Large intestine (tissue), 3 donors: Measurements from ENCODE around the gene DLGAP3. TPM values are rescaled to one million over a fixed set of nuclear protein-coding genes. Genes with fewer than 3 reads are reported as not detected.

Experiments
- DNase-seq, 2 donors: peaks; one replicate each; pipeline versions ENCODE4 v3.0.0 to v3.0.0-alpha.2; 2013
- H3K27ac ChIP-seq: one replicate; pipeline ENCODE4 v1.5.1; 2013; ENCODE audit warnings: low read length
- H3K27me3 ChIP-seq: 2 replicates; pipeline ENCODE4 v1.6.1; 2013; ENCODE audit warnings: low read length; ENCODE audit not compliant: control insufficient read depth, insufficient read depth
- H3K36me3 ChIP-seq: 2 replicates; pipeline ENCODE4 v1.6.1; 2013; ENCODE audit warnings: low read length; ENCODE audit not compliant: control insufficient read depth, insufficient read depth
- H3K4me1 ChIP-seq: one replicate; pipeline ENCODE4 v1.6.1; 2013; ENCODE audit warnings: low read length; ENCODE audit not compliant: control insufficient read depth, insufficient read depth
- H3K4me3 ChIP-seq: one replicate; pipeline ENCODE4 v1.5.1; 2013; ENCODE audit warnings: low read length
- H3K9me3 ChIP-seq: one replicate; pipeline ENCODE4 v1.6.1; 2013; ENCODE audit warnings: mild to moderate bottlenecking, low read depth, low read length, moderate library complexity; ENCODE audit not compliant: control insufficient read depth
- WGBS: methylation state at CpG from one replicate; pipeline ENCODE4 v1.1.5; 2013; ENCODE audit warnings: low lambda C conversion rate; ENCODE audit not compliant: insufficient coverage; 5-methylcytosine and 5-hydroxymethylcytosine counted together
- polyA plus RNA-seq: library from polyadenylated mRNA; unstranded; fragments of 120-200 nt; gene quantifications from one replicate; pipeline ENCODE4 v1.2.1, GENCODE V29; 2013

The DLGAP3 gene
- polyA plus RNA-seq, 1 donor: 0.42 TPM

DNA sequence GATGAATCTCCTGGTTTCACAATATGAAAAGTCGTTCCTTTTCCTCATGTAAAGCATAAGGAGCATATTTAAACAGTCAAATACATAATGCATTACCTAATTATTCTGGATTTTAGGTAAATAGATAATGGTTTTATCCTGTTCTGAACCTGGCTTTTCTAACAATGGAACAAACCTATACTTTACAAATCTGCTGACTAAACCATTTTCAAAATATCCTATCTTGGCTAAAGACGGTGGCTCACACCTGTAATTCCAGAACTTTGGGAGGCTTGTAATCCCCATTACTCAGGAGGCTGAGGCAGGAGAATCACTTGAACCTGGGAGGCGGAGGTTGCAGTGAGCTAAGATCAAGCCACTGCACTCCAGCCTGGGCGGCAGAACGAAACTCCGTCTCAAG lies 72.8 kb downstream of the DLGAP3 start:
- H3K4me1 ChIP-seq: peaks cover 6% of the 10 kb centered on the region
- DNase-seq: no peak
- no peaks in the 10 kb centered on the region for H3K9me3 ChIP-seq
- no peaks in the 10 kb centered on the region for H3K27me3 ChIP-seq
- H3K4me3 ChIP-seq: no peak overlapping the region
- no peak overlapping the region for H3K27ac ChIP-seq
- no CpG with 5 or more reads among the region's 6 CpGs for WGBS
- peaks cover 27% of the 10 kb centered on the region for H3K36me3 ChIP-seq

DNA sequence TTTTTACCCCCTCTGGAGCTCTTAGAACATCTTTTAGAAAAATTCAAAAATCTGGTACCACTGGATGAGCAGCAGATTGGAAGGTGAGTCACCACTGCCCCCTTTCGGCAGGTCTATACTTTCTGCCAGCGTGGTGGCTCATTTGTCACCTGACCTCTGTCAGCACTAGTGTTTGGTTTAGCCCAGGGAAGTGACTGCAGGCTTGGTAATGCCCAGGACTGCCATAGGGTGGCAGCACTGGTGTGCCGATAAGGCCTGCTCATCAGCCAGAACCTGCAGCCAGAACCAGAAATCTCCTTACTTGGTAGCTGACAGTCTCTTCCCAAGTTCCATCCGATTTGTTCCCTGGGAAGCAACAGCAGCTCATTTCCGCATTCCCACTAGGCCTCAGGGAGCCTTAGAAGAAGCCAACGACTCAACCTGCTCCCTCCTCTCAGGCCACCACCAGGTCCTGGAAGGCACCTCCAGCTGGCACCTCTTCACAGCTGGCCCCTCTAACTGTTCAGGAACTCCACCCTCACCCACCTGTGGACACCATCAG lies 76.7 kb downstream of the DLGAP3 start:
- Histone ChIP-seq H3K4me1 (no peaks in the 10 kb centered on the region), H3K4me3 (no peak overlapping the region), H3K27me3 (no peaks in the 10 kb centered on the region), H3K27ac (no peak overlapping the region), H3K9me3 (no peaks in the 10 kb centered on the region), H3K36me3 (peaks cover 33% of the 10 kb centered on the region)
- peak; percentile 90 to 92 for DNase-seq
- no CpG with 5 or more reads among the region's 6 CpGs for WGBS

DNA sequence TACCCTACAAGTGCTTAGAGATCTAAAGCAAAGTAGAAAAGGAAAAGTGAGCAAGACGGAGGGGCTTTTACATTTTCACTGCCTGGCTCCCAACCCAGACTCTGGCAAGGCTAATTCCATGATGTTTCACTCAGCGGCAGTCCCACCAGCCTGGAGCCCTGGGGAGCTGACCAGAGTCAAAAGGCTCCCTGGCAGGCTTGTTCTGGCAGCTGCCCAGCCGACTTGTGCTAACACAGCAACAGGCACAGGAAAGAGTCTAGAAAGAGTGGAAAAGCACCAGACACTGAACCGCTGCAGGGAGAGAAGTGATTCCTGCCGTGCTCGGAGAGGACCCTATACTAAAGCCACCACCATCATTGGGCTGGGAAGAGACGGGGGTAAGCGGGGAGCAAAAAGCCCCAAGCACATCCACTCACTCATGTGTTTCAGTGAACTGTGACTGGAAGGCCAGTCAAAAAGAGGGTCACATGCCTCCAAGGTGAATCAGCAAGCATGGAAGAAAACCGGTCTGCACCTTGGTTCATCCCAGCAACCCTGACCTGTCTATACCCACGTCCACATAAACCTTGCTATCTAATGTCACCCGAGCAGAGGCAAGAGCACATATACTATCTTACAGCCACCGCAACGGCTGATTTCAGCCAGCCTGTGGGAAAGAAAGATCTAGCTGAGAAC lies 77.9 kb downstream of the DLGAP3 start:
- peaks cover 6% of the 10 kb centered on the region for H3K4me1 ChIP-seq
- WGBS: no CpG with 5 or more reads among the region's 13 CpGs
- no peaks in the 10 kb centered on the region for H3K27me3 ChIP-seq
- no peak overlapping the region for H3K27ac ChIP-seq
- H3K36me3 ChIP-seq: peaks cover 35% of the 10 kb centered on the region
- no peaks in the 10 kb centered on the region for H3K9me3 ChIP-seq
- H3K4me3 ChIP-seq: no peak overlapping the region
- no peak for DNase-seq

DNA sequence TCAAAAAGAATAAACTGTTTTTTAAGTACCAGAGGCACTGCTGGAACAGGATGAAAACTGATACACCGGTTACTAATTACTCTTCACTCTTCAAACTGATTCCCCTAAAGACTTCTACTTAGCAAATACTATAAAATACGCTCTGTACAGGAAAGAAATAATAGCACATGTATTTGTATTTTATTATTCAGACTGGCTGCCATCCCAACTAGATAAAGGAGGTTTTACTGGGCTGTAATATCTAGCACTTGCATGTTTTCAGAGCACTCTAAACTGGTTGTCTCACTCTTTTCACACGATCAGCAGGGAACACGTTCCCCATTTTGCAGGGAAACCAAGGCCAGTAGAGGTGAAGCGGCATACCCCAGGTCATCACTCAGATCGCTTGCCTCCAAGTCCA lies 79.1 kb downstream of the DLGAP3 start:
- Histone ChIP-seq H3K4me3 (no peak overlapping the region), H3K9me3 (no peaks in the 10 kb centered on the region), H3K27me3 (no peaks in the 10 kb centered on the region), H3K27ac (no peak overlapping the region), H3K36me3 (peaks cover 27% of the 10 kb centered on the region), H3K4me1 (peaks cover 6% of the 10 kb centered on the region)
- WGBS: 90% methylated on average over 2 of the region's 6 CpGs
- DNase-seq: no peak

DNA sequence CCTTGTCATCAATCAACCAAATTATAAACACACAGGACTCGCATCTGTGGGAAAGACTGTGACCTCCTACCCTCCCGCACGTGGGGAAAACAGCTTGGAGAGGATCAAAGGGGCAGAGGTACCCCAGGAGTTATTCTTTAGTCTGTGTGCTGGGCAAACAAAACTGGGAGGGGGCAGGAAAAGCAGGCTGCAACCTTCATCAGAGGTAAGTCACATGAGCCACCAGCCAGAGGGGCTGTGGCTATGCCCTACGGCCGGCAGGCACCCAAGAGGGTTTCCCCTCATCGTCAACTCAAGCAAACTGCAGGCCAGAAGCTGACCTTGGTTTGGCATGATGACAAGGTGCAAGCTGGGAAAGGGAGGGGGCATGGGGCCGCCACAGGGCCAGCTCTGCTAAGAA lies 82.4 kb downstream of the DLGAP3 start:
- H3K4me3 ChIP-seq: no peak overlapping the region
- no peak overlapping the region for H3K27ac ChIP-seq
- H3K36me3 ChIP-seq: peaks cover 10% of the 10 kb centered on the region
- no peaks in the 10 kb centered on the region for H3K27me3 ChIP-seq
- DNase-seq: no peak
- H3K4me1 ChIP-seq: peaks cover 16% of the 10 kb centered on the region
- WGBS: no CpG with 5 or more reads among the region's 7 CpGs
- H3K9me3 ChIP-seq: no peaks in the 10 kb centered on the region

DNA sequence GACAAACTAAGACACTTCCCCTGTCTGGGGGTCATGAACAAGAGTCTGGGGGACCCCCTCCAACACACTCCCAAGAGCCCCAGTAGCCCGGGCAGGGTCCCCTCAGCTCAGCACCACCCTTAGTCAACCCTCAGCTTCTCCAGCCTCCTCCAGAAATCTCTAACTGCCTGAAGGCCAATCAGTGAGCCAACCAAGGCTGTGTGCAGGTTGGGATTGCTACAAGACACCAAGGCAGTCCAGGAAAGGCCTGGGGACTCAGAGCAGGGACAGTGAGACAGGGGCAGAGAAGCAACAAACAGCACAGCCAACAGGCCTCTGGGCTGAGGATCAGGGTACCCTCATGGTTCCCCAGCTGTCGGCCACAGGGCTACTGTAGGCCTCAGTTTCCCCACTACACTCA lies 83.2 kb downstream of the DLGAP3 start:
- Histone ChIP-seq H3K36me3 (peaks cover 4% of the 10 kb centered on the region), H3K4me3 (no peak overlapping the region), H3K9me3 (no peaks in the 10 kb centered on the region), H3K4me1 (peaks cover 16% of the 10 kb centered on the region), H3K27ac (no peak overlapping the region), H3K27me3 (no peaks in the 10 kb centered on the region)
- no peak for DNase-seq
- WGBS: no CpG with 5 or more reads among the region's 2 CpGs

DNA sequence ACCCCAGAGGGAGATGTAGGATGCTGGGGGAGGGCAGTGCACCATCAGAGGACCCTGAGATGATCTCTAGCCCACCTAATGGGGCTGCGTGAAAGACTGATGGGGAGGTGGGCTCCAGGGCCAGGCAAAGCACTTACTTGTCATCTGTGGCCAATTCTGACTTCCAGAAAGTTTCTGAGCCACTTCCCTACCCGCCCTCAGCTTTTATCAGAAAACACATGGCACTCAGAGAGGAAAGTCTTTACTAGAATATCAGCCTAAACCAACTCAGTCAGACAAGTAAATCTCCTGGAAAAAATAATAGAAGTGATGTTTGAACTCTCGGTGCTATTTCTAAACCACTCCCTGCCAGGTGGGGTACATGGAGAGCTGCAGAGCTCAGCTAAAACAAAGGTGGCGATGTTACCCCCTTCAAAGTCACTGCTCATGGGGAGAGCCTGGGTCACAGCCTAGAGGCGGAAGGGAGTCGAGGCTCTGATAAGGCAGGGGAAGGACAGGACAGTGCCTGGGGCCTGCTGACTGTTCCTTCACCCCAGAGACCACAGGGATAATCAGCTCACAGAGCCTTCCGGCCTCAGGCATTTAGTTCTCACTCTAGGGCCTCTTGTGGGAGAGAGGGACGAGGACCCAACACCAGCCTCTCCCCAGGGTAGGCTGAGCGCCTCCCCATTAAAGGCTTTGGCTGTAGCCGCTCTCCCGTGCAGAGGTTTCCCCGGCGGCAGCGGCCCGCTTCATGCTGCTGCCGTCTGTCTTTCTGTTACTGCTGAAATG lies 84.1 kb downstream of the DLGAP3 start:
- no CpG with 5 or more reads among the region's 16 CpGs for WGBS
- no peak for DNase-seq
- no peak overlapping the region for H3K27ac ChIP-seq

DNA sequence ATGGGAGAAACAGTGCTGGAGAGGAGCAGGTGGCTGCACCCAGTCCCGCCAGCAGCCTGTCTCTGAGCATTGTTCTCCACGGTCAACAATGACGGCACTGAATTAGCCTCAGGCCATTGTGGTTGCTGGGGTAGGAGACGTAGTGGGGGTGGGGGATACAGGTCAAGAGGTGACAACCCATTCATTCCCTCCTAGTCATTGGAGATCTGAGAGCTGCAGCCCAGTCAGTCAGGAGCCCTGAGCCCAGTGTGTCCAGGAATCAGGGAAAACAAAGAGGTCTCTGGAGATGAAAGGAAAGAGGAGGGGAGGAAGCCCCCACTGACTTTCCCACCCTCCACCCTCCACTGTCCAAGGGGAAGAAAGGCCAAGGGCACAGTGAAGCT lies 85.2 kb downstream of the DLGAP3 start:
- Histone ChIP-seq H3K4me1 (peaks cover 16% of the 10 kb centered on the region), H3K9me3 (no peaks in the 10 kb centered on the region), H3K36me3 (peaks cover 2% of the 10 kb centered on the region), H3K27ac (no peak overlapping the region), H3K27me3 (no peaks in the 10 kb centered on the region), H3K4me3 (no peak overlapping the region)
- no CpG with 5 or more reads among the region's 4 CpGs for WGBS
- no peak for DNase-seq

More for the DNA sequence above, 84.1 kb downstream of the DLGAP3 start:
- no peaks in the 10 kb centered on the region for H3K27me3 ChIP-seq
- H3K4me3 ChIP-seq: no peak overlapping the region
- H3K4me1 ChIP-seq: peaks cover 16% of the 10 kb centered on the region
- no peaks in the 10 kb centered on the region for H3K9me3 ChIP-seq
- peaks cover 2% of the 10 kb centered on the region for H3K36me3 ChIP-seq

DNA sequence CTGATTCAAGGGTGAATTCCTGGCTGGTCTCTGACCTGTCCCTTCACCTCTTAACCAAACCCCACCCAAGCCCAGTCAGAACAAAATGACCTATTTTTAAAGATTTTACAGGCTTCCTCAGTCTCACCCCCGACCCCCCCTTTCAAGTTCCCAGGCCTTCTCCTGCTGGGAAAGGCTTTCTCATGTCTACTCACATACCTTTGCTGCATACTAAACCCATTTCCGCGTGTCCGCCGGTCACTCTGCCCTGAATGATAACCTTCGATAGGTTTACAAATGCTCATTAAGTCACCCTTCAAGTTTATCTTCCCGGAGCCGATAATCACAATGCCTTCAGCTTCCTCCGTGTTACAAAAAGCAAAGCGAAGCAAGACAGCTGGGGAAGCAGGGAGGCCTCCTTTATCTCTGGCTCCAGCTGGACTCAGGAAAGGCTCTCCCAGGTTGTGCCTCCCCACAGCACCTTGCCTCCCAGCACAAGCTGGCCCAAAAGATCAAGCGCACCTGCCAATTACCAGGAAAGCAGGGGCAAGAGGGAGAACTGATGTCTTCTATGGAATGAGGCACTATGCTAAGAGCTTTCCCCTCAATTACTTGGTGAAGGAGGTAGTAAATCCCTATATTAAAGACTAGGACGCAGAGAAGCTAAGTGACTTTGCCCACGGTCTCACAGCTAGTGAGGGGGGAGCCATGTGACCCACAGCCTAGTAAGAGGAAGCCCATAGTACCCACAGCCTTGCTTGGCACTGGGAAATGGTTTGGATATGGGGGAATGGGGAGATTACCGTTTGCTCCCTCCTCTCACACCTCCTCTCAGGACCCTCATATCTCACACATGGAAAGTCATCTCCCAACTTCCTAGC lies 85.8 kb downstream of the DLGAP3 start:
- peaks cover 16% of the 10 kb centered on the region for H3K4me1 ChIP-seq
- peaks cover 2% of the 10 kb centered on the region for H3K36me3 ChIP-seq
- H3K4me3 ChIP-seq: no peak overlapping the region
- no peaks in the 10 kb centered on the region for H3K9me3 ChIP-seq
- H3K27ac ChIP-seq: no peak overlapping the region
- no peaks in the 10 kb centered on the region for H3K27me3 ChIP-seq
- DNase-seq: peak in 1 of 2 donors; percentile 26
- no CpG with 5 or more reads among the region's 14 CpGs for WGBS

DNA sequence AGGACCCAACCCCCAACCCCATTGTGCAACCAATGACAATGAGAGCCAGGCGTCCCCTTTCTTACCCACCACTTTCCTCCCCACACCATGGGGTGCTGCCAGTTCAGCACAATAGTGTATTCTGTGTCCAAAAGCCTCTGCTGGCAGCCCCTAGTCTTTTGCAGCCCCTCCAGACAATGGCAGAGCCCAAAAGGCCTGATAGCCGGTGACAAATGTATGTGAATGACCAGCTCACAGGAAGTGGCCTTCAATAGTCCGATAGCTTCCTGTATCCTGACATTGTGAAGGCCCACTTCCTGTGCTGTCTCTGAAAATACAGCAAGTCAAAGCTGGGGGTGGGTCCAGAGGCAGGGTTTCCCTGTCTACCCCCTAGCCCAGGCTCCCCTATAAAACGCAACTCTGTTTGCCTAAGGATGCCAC lies 86.5 kb downstream of the DLGAP3 start:
- Histone ChIP-seq H3K36me3 (peaks cover 2% of the 10 kb centered on the region), H3K9me3 (no peaks in the 10 kb centered on the region), H3K27ac (no peak overlapping the region), H3K4me3 (no peak overlapping the region), H3K27me3 (no peaks in the 10 kb centered on the region), H3K4me1 (peaks cover 16% of the 10 kb centered on the region)
- DNase-seq: no peak
- 80% methylated on average over 1 of the region's 4 CpGs for WGBS
